IMR-90 (cell line): ENCODE data around the gene MRPL19. TPM values are rescaled to one million over a fixed set of nuclear protein-coding genes. Genes with fewer than 3 reads are reported as not detected.

Source experiments
- ATAC-seq: fragments of 200-7000 bp; cut with Tn5 transposase; 2 replicates; pipeline ENCODE4 v1.9.1; 2020; ENCODE audit warnings: low read depth, mild to moderate bottlenecking, moderate library complexity
- BruUV-seq: library from RNA; stranded (reverse); fragments of 400-500 nt; replicated peaks from 2 replicates; lab custom pipeline; 2021; lab: Mats Ljungman, UMichigan
- CTCF ChIA-PET: fragments of 300-600 bp; formaldehyde crosslinking; extraction: SDS; loops from one replicate; lab custom pipeline; 2021; ENCODE audit warnings: antibody characterized with exemption; lab: Yijun Ruan, JAX
- POLR2A ChIA-PET: fragments of 300-600 bp; sonication (Branson Sonifier 250); formaldehyde crosslinking; loops from one replicate; lab custom pipeline; 2022; ENCODE audit warnings: antibody characterized with exemption; ENCODE audit not compliant: unreplicated experiment; lab: Charles Lee
- DNase-seq: peaks from one replicate; pipeline ENCODE4 v3.0.0; 2013
- H2AFZ ChIP-seq: replicated peaks from 2 replicates; pipeline ENCODE3; 2013; ENCODE audit warnings: low read length, mild to moderate bottlenecking; ENCODE audit not compliant: poor library complexity
- H2AK5ac ChIP-seq: 2 replicates; pipeline ENCODE4 v1.6.1; 2013; ENCODE audit warnings: low read depth, low read length, inconsistent platforms
- H2AK9ac ChIP-seq: replicated peaks from 2 replicates; pipeline ENCODE3; 2013; ENCODE audit warnings: mild to moderate bottlenecking, low read depth, low read length, moderate library complexity; ENCODE audit not compliant: poor library complexity
- H2BK120ac ChIP-seq: 2 replicates; pipeline ENCODE4 v1.6.1; 2013; ENCODE audit warnings: low read depth, low read length, inconsistent platforms
- H2BK15ac ChIP-seq: 3 replicates; pipeline ENCODE4 v1.6.1; 2013; ENCODE audit warnings: low read depth, low read length, inconsistent platforms
- H2BK20ac ChIP-seq: 2 replicates; pipeline ENCODE4 v1.6.1; 2013; ENCODE audit warnings: low read depth, mild to moderate bottlenecking, inconsistent platforms, low read length, moderate library complexity
- H2BK5ac ChIP-seq: 2 replicates; pipeline ENCODE4 v1.6.1; 2013; ENCODE audit warnings: mild to moderate bottlenecking, low read depth, low read length, inconsistent platforms; ENCODE audit not compliant: poor library complexity, severe bottlenecking
- H3K14ac ChIP-seq: replicated peaks from 2 replicates; pipeline ENCODE4 v1.6.1; 2013; ENCODE audit warnings: low read depth, low read length, inconsistent platforms
- H3K18ac ChIP-seq: 2 replicates; pipeline ENCODE4 v1.6.1; 2013; ENCODE audit warnings: low read depth, low read length, control low read depth
- H3K23ac ChIP-seq: 2 replicates; pipeline ENCODE4 v1.6.1; 2013; ENCODE audit warnings: low read depth, low read length, inconsistent platforms
- H3K27ac ChIP-seq: 2 replicates; pipeline ENCODE4 v1.5.1; 2013; ENCODE audit warnings: mild to moderate bottlenecking, control low read depth, low read length; ENCODE audit not compliant: insufficient read depth
- H3K27me3 ChIP-seq: 2 replicates; pipeline ENCODE4 v1.6.1; 2013; ENCODE audit warnings: low read length; ENCODE audit not compliant: control insufficient read depth, insufficient read depth
- H3K36me3 ChIP-seq: 2 replicates; pipeline ENCODE4 v1.6.1; 2013; ENCODE audit warnings: low read length, mixed read lengths; ENCODE audit not compliant: control insufficient read depth, insufficient read depth
- H3K4ac ChIP-seq: 2 replicates; pipeline ENCODE4 v1.6.1; 2013; ENCODE audit warnings: low read depth, low read length, inconsistent platforms
- H3K4me1 ChIP-seq: 2 replicates; pipeline ENCODE4 v1.6.1; 2013; ENCODE audit warnings: low read length, mixed read lengths; ENCODE audit not compliant: control insufficient read depth, insufficient read depth
- H3K4me2 ChIP-seq: 2 replicates; pipeline ENCODE4 v1.6.1; 2013; ENCODE audit warnings: low read depth, mild to moderate bottlenecking, control low read depth, low read length, moderate library complexity
- H3K4me3 ChIP-seq: 2 replicates; pipeline ENCODE4 v1.5.1; 2013; ENCODE audit warnings: low read depth, mild to moderate bottlenecking, control low read depth, low read length, moderate library complexity; ENCODE audit not compliant: insufficient read depth
- H3K56ac ChIP-seq: 2 replicates; pipeline ENCODE4 v1.6.1; 2013; ENCODE audit warnings: low read length, inconsistent platforms; ENCODE audit not compliant: insufficient read depth; ENCODE audit errors: extremely low read depth
- H3K79me1 ChIP-seq, 2 experiments: 2 replicates each; pipeline ENCODE4 v1.6.1; 2013; ENCODE audit warnings: low read length in 2 of 2, inconsistent platforms in 1 of 2, low read depth in 1 of 2
- H3K9ac ChIP-seq: 2 replicates; pipeline ENCODE4 v1.6.1; 2013; ENCODE audit warnings: low read depth, low read length, control low read depth
- H3K9me1 ChIP-seq: 2 replicates; pipeline ENCODE4 v1.6.1; 2013; ENCODE audit warnings: low read length, inconsistent platforms; ENCODE audit not compliant: insufficient read depth
- H3K9me3 ChIP-seq: 2 replicates; pipeline ENCODE4 v1.6.1; 2013; ENCODE audit warnings: low read length; ENCODE audit not compliant: control insufficient read depth, insufficient read depth
- H4K20me1 ChIP-seq: 2 replicates; pipeline ENCODE4 v1.6.1; 2013; ENCODE audit warnings: low read length, inconsistent platforms; ENCODE audit not compliant: insufficient read depth
- H4K5ac ChIP-seq: 2 replicates; pipeline ENCODE4 v1.6.1; 2013; ENCODE audit warnings: mild to moderate bottlenecking, low read depth, low read length, control low read depth
- H4K8ac ChIP-seq, 2 experiments: 2 replicates each; pipeline ENCODE4 v1.6.1; 2013; ENCODE audit warnings: low read depth in 2 of 2, low read length in 2 of 2, control low read depth in 1 of 2, inconsistent platforms in 1 of 2
- H4K91ac ChIP-seq: 2 replicates; pipeline ENCODE4 v1.6.1; 2013; ENCODE audit warnings: low read depth, low read length, inconsistent platforms; ENCODE audit not compliant: insufficient read depth
- BHLHE40 ChIP-seq: fragments of 150-350 bp; IDR thresholded peaks from 2 replicates; pipeline ENCODE4 v1.6.1; 2016; ENCODE audit warnings: mild to moderate bottlenecking, low read depth, low read length
- CEBPB ChIP-seq: IDR thresholded peaks from 2 replicates; pipeline ENCODE4 v1.6.1; 2012; ENCODE audit warnings: low read depth, low read length, improper control_type of control experiment
- FOS ChIP-seq: fragments of 150-350 bp; IDR thresholded peaks from 2 replicates; pipeline ENCODE4 v1.6.1; 2016; ENCODE audit warnings: low read depth, low read length
- MAFK ChIP-seq: IDR thresholded peaks from 2 replicates; pipeline ENCODE4 v1.6.1; 2012; ENCODE audit warnings: low read depth, low read length, improper control_type of control experiment
- MXI1 ChIP-seq: IDR thresholded peaks from 2 replicates; pipeline ENCODE4 v1.6.1; 2012; ENCODE audit warnings: low read depth, mild to moderate bottlenecking, low read length, moderate library complexity, borderline replicate concordance
- RAD21 ChIP-seq: IDR thresholded peaks from 2 replicates; pipeline ENCODE4 v1.6.1; 2012; ENCODE audit warnings: low read length, improper control_type of control experiment
- SMC3 ChIP-seq: fragments of 150-350 bp; IDR thresholded peaks from 2 replicates; pipeline ENCODE4 v1.6.1; 2016; ENCODE audit warnings: low read depth, mild to moderate bottlenecking, antibody characterized with exemption, low read length, moderate library complexity
- WGBS, 2 experiments: methylation state at CpG; one replicate each; pipeline versions ENCODE4 v1.1.5 to v1.1.7; 2013; ENCODE audit warnings: missing lambda C conversion rate in 2 of 2; ENCODE audit not compliant: insufficient read length in 1 of 2; ENCODE audit errors: extremely low coverage in 2 of 2; 5-methylcytosine and 5-hydroxymethylcytosine counted together
- dilution Hi-C: fragments of 300-500 bp; cut with HindIII; formaldehyde crosslinking; loops from one replicate; pipeline ENCODE4 v1.14.3; 2018; ENCODE audit warnings: low sequenced_read_pairs; ENCODE audit not compliant: unreplicated experiment
- in situ Hi-C: fragments of 300-500 bp; cut with MboI; formaldehyde crosslinking; loops from 3 replicates; pipeline ENCODE4 v1.14.3; 2019; ENCODE audit warnings: low sequenced_read_pairs, inconsistent platforms, mixed read lengths
- intact Hi-C: fragments of 100-400 bp; cut with micrococcal nuclease; formaldehyde crosslinking; loops from 2 replicates; pipeline ENCODE4 v1.10.0; 2022
- polyA plus RNA-seq, 3 experiments: library from polyadenylated mRNA; depleted of rRNA; stranded (reverse); fragments of >200 nt; gene quantifications; 2 replicates each; pipeline ENCODE4 v1.2.3, GENCODE V29; 2012; ENCODE audit warnings: low replicate concordance in 1 of 3
- total RNA-seq: library from RNA; depleted of rRNA; stranded (reverse); fragments of >200 nt; gene quantifications from 2 replicates; pipeline ENCODE4 v1.2.3, GENCODE V29; 2012
- TF ChIP-seq, protein P1 (sequence below): conservative IDR thresholded peaks from 2 replicates; pipeline ENCODE4 v1.5.1; 2012; ENCODE audit warnings: mild to moderate bottlenecking, low read depth, low read length, improper control_type of control experiment
- TF ChIP-seq, protein P2 (sequence below): fragments of 150-350 bp; IDR thresholded peaks from 2 replicates; pipeline ENCODE4 v1.6.1; 2017; ENCODE audit warnings: mild to moderate bottlenecking, antibody characterized with exemption, low read length, low read depth
- TF ChIP-seq, protein P3 (sequence below): fragments of 150-350 bp; IDR thresholded peaks from 2 replicates; pipeline ENCODE4 v1.6.1; 2016; ENCODE audit warnings: low read depth, mild to moderate bottlenecking, low read length, moderate library complexity, borderline replicate concordance

MRPL19 gene
- total and polyA plus RNA-seq, 2 of the 4 experiments (the other 2 are of a cell fraction) = 24.8 to 28.5 TPM

DNA sequence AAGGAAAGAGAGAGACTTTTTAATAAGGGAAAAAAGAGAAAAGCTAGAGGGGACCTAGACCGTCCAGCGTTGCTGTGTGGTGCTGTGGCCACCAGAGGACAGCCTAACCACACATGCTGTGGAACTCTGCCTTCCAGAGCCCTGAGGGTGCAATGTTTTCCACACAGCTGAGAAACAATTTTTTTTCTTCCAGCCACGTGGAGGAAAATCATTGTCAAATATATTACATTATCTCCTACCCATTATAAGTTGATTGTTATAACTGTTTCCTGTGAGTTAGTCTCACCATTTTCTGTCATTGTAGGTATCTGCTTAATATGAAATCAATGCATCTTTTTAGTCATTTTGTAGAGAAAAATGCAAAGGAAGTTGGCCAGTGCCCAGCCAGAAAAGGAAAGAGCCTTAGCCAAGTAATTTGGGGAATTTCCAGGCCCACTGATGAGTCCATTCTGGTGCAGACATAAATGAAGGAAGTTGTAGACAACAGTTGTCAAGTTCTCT, 5.9 kb upstream of the MRPL19 start:
- Histone ChIP-seq H2BK15ac (no peak overlapping the region), H3K27me3 (peaks cover 13% of the 10 kb centered on the region), H3K14ac (no peak overlapping the region), H3K27ac (no peak overlapping the region), H3K4me1 (no peaks in the 10 kb centered on the region), H3K4me2 (no peak overlapping the region), H4K91ac (no peak overlapping the region), H3K9ac (no peak overlapping the region), H3K4me3 (no peak overlapping the region), H2BK120ac (no peak overlapping the region), H2AK9ac (no peak overlapping the region), H3K18ac (no peak overlapping the region), H3K79me1 (no peaks in the 10 kb centered on the region), H4K20me1 (no peaks in the 10 kb centered on the region), H3K9me1 (no peaks in the 10 kb centered on the region), H2AK5ac (no peak overlapping the region), H2BK5ac (no peak overlapping the region), H3K56ac (no peak overlapping the region), H2AFZ (no peak overlapping the region), H3K36me3 (no peaks in the 10 kb centered on the region), H4K5ac (no peak overlapping the region), H2BK20ac (no peak overlapping the region), H3K4ac (no peak overlapping the region), H3K9me3 (no peaks in the 10 kb centered on the region), H3K23ac (no peak overlapping the region), H4K8ac (no peak overlapping the region)
- ATAC-seq (peak; percentile 100), DNase-seq (peak; percentile 79)
- no TSS peak for BruUV-seq
- TF ChIP-seq BHLHE40 = no peak
- TF ChIP-seq, protein P1, sequence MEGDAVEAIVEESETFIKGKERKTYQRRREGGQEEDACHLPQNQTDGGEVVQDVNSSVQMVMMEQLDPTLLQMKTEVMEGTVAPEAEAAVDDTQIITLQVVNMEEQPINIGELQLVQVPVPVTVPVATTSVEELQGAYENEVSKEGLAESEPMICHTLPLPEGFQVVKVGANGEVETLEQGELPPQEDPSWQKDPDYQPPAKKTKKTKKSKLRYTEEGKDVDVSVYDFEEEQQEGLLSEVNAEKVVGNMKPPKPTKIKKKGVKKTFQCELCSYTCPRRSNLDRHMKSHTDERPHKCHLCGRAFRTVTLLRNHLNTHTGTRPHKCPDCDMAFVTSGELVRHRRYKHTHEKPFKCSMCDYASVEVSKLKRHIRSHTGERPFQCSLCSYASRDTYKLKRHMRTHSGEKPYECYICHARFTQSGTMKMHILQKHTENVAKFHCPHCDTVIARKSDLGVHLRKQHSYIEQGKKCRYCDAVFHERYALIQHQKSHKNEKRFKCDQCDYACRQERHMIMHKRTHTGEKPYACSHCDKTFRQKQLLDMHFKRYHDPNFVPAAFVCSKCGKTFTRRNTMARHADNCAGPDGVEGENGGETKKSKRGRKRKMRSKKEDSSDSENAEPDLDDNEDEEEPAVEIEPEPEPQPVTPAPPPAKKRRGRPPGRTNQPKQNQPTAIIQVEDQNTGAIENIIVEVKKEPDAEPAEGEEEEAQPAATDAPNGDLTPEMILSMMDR = peak; percentile 99
- peak; percentile 99 for TF ChIP-seq RAD21
- peak; percentile 96 for TF ChIP-seq SMC3
- TF ChIP-seq CEBPB = 0 out of 2 replicates have a peak, but pooled peaks have one; percentile 7
- no peak for TF ChIP-seq MAFK
- TF ChIP-seq FOS = no peak
- TF ChIP-seq, protein P2, sequence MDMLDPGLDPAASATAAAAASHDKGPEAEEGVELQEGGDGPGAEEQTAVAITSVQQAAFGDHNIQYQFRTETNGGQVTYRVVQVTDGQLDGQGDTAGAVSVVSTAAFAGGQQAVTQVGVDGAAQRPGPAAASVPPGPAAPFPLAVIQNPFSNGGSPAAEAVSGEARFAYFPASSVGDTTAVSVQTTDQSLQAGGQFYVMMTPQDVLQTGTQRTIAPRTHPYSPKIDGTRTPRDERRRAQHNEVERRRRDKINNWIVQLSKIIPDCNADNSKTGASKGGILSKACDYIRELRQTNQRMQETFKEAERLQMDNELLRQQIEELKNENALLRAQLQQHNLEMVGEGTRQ = peak; percentile 60
- peak; percentile 86; the same call in 1 of the 2 replicates for TF ChIP-seq MXI1
- TF ChIP-seq, protein P3, sequence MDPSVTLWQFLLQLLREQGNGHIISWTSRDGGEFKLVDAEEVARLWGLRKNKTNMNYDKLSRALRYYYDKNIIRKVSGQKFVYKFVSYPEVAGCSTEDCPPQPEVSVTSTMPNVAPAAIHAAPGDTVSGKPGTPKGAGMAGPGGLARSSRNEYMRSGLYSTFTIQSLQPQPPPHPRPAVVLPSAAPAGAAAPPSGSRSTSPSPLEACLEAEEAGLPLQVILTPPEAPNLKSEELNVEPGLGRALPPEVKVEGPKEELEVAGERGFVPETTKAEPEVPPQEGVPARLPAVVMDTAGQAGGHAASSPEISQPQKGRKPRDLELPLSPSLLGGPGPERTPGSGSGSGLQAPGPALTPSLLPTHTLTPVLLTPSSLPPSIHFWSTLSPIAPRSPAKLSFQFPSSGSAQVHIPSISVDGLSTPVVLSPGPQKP = no peak
- intact Hi-C loops (loop anchor here (1.0 to 5.0 kb wide), 2 partner anchors 37 to 147 kb away; no protein-coding TSS in a partner anchor), dilution Hi-C loops (loop anchor here (25.0 kb wide), 1 partner anchor 178 kb away; no protein-coding TSS in a partner anchor), in situ Hi-C loops (no loop called here)
- CTCF ChIA-PET = interaction anchor here (0.5 to 2.8 kb wide), 16 partner anchors 8 to 960 kb away, joined by 3 to 17 read pairs (median 4); no protein-coding TSS in a partner anchor
- POLR2A ChIA-PET = no interaction called here
- WGBS, 2 experiments = no CpG with 5 or more reads among the region's 3 CpGs
